ENCODE measurements around the gene STK24.

The STK24 gene

DNA sequence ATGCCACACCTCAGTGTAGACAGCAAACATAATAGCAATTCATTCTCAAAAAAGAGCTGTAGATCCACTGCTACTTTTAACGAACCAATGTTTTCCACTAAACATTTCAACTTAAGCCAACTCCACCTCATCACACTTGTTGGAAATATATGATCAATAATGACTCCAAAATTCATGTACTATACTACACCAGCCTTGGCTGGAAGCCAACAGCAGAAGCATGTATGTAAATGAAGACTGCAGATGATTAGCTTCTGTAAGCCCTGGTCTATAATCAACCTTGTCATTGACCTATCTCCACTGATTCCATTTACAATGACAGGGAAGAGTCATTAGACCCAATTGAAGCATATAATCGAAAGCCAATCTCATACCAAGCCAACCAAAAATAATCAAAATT is 71.7 kb downstream of the STK24 start:
- no peak for ATAC-seq
- TF ChIP-seq, protein P1, sequence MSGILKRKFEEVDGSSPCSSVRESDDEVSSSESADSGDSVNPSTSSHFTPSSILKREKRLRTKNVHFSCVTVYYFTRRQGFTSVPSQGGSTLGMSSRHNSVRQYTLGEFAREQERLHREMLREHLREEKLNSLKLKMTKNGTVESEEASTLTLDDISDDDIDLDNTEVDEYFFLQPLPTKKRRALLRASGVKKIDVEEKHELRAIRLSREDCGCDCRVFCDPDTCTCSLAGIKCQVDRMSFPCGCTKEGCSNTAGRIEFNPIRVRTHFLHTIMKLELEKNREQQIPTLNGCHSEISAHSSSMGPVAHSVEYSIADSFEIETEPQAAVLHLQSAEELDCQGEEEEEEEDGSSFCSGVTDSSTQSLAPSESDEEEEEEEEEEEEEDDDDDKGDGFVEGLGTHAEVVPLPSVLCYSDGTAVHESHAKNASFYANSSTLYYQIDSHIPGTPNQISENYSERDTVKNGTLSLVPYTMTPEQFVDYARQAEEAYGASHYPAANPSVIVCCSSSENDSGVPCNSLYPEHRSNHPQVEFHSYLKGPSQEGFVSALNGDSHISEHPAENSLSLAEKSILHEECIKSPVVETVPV (CRISPR knock-in tag; IDR thresholded peaks at IDR 0.05), result no peak
- TF ChIP-seq TOX (CRISPR knock-in tag; IDR thresholded peaks at IDR 0.05; ENCODE audit: borderline replicate concordance), result no peak
- no peak for TF ChIP-seq ZNF70 (CRISPR knock-in tag; IDR thresholded peaks at IDR 0.05)
- no peak for TF ChIP-seq ZFP3 (CRISPR knock-in tag; IDR thresholded peaks at IDR 0.05)
- TF ChIP-seq ZC3H10 (CRISPR knock-in tag; IDR thresholded peaks at IDR 0.05), result no peak
- TF ChIP-seq ARNTL (CRISPR knock-in tag; IDR thresholded peaks at IDR 0.05; ENCODE audit: borderline replicate concordance, low read depth), result no peak
- TF ChIP-seq OSR1 (CRISPR knock-in tag; IDR thresholded peaks at IDR 0.05), result no peak
- TF ChIP-seq ZNF8 (CRISPR knock-in tag; IDR thresholded peaks at IDR 0.05), result no peak
- TF ChIP-seq PPARA (CRISPR knock-in tag; IDR thresholded peaks at IDR 0.05; ENCODE audit: borderline replicate concordance), result no peak
- no peak for TF ChIP-seq PATZ1 (CRISPR knock-in tag; IDR thresholded peaks at IDR 0.05; ENCODE audit: borderline replicate concordance)
- TF ChIP-seq GLIS3 (CRISPR knock-in tag; IDR thresholded peaks at IDR 0.05), result no peak
- TF ChIP-seq, protein P2, sequence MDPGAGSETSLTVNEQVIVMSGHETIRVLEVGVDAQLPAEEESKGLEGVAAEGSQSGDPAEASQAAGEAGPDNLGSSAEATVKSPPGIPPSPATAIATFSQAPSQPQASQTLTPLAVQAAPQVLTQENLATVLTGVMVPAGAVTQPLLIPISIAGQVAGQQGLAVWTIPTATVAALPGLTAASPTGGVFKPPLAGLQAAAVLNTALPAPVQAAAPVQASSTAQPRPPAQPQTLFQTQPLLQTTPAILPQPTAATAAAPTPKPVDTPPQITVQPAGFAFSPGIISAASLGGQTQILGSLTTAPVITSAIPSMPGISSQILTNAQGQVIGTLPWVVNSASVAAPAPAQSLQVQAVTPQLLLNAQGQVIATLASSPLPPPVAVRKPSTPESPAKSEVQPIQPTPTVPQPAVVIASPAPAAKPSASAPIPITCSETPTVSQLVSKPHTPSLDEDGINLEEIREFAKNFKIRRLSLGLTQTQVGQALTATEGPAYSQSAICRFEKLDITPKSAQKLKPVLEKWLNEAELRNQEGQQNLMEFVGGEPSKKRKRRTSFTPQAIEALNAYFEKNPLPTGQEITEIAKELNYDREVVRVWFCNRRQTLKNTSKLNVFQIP (CRISPR knock-in tag; IDR thresholded peaks at IDR 0.05; ENCODE audit: borderline replicate concordance, low read depth), result no peak
- TF ChIP-seq SNAI2 (CRISPR knock-in tag; IDR thresholded peaks at IDR 0.05), result no peak
- no peak for TF ChIP-seq BACH2 (CRISPR knock-in tag; IDR thresholded peaks at IDR 0.05; ENCODE audit: borderline replicate concordance)
- TF ChIP-seq TCF4 (CRISPR knock-in tag; IDR thresholded peaks at IDR 0.05; ENCODE audit: borderline replicate concordance), result no peak
- no peak for TF ChIP-seq TSHZ2 (CRISPR knock-in tag; IDR thresholded peaks at IDR 0.05)
- no peak for TF ChIP-seq ZNF565 (CRISPR knock-in tag; conservative IDR thresholded peaks at IDR 0.05; ENCODE audit: low read depth)

DNA sequence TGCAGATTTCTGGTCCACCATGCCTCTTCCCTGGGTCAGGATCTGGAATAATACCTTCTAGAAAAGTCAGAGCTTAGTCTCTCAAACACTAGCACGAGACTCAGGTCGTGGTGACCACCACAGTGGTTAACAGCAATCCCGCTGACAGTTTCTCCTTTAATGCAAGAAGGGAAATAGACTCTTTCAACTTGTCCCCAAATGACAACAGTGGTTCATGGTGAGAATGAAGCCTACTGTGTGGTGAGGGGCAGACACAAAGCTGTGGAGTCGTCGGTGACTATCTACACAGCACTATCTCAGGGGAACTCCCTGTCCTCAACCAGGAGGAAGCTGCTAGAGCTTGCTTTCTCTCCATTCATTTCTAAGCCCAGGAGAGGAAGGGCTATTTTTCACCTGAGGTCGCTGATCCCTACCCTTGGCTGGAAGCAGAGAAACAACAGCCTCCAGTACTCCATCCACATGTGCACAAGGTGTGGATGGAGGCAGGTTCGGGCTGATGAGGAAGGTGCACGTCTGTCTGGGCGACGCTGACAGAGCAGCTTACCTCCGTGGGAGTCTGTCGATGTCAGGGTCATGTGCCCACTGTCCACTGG is 72.4 kb downstream of the STK24 start:
- no peak for ATAC-seq
- no peak for TF ChIP-seq SNAI2 (CRISPR knock-in tag; IDR thresholded peaks at IDR 0.05)

DNA sequence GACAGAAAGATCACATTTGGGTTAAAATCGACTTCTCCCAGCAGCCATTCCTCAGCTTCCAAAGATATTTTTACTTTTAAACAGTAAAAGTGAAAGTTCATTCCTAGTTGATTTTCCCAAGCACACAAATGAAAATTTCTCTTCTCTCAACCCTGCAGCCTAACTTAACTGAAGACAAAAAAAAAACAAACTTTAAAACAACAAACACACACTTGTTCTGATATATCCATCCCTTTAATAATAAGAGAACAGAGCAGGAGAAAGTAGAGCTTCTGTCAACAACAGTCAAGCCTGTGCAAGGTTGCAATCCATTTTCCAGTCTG is 72.9 kb downstream of the STK24 start:
- no peak for ATAC-seq
- TF ChIP-seq ARNTL (CRISPR knock-in tag; IDR thresholded peaks at IDR 0.05; ENCODE audit: borderline replicate concordance, low read depth) (no peak), TSHZ2 (CRISPR knock-in tag; IDR thresholded peaks at IDR 0.05) (no peak), ZNF565 (CRISPR knock-in tag; conservative IDR thresholded peaks at IDR 0.05; ENCODE audit: low read depth) (no peak), ZFP3 (CRISPR knock-in tag; IDR thresholded peaks at IDR 0.05) (no peak), ZC3H10 (CRISPR knock-in tag; IDR thresholded peaks at IDR 0.05) (no peak), BACH2 (CRISPR knock-in tag; IDR thresholded peaks at IDR 0.05; ENCODE audit: borderline replicate concordance) (no peak), CSDC2 (CRISPR knock-in tag; IDR thresholded peaks at IDR 0.05) (no peak), ZNF70 (CRISPR knock-in tag; IDR thresholded peaks at IDR 0.05) (no peak), TOX (CRISPR knock-in tag; IDR thresholded peaks at IDR 0.05; ENCODE audit: borderline replicate concordance) (no peak)
- TF ChIP-seq, protein P1 (CRISPR knock-in tag; IDR thresholded peaks at IDR 0.05), result no peak
- TF ChIP-seq, protein P3, sequence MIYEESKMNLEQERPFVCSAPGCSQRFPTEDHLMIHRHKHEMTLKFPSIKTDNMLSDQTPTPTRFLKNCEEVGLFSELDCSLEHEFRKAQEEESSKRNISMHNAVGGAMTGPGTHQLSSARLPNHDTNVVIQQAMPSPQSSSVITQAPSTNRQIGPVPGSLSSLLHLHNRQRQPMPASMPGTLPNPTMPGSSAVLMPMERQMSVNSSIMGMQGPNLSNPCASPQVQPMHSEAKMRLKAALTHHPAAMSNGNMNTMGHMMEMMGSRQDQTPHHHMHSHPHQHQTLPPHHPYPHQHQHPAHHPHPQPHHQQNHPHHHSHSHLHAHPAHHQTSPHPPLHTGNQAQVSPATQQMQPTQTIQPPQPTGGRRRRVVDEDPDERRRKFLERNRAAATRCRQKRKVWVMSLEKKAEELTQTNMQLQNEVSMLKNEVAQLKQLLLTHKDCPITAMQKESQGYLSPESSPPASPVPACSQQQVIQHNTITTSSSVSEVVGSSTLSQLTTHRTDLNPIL (CRISPR knock-in tag; IDR thresholded peaks at IDR 0.05; ENCODE audit: low read depth), result no peak
- TF ChIP-seq, protein P2 (CRISPR knock-in tag; IDR thresholded peaks at IDR 0.05; ENCODE audit: borderline replicate concordance, low read depth), result no peak
